H4 (cell line): ENCODE measurements around the gene FASTKD3. TPM values are rescaled to one million over a fixed set of nuclear protein-coding genes. Genes with fewer than 3 reads are reported as not detected.
A peak's percentile ranks its signal among the peaks of the same experiment; 100 is the strongest.

Source experiments
- DNase-seq: peaks from one replicate; pipeline ENCODE4 v3.0.0-alpha.2; 2015; ENCODE audit warnings: low spot score
- total RNA-seq: library from RNA; depleted of rRNA; stranded (reverse); fragments of >200 nt; shearing (Covaris generic); gene quantifications from 2 replicates; pipeline ENCODE4 v1.2.3, GENCODE V29; 2014

Gene FASTKD3
- total RNA-seq, 1 experiment from 2014 or later: 34.4 TPM

DNA sequence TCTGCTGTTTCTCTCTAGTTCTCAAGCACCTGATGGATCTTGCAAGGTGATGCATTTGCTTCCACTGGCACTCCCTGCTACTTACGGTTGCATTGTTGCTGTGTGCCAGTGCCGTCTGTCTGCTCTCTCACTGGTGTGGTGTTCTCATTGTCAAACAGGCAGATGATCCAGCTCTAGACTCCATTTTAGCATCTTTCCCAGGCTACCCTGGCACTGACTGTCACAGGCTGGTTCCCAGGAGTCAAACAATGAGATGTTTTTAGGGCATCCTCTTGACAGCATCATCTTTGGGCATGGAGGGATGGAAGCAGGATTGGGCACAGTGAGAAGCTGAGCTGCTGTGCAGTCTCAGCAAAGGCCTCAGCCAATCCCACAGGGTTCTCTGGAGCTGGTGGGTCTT lies 13.0 kb upstream of the FASTKD3 start:
- no peak for DNase-seq

DNA sequence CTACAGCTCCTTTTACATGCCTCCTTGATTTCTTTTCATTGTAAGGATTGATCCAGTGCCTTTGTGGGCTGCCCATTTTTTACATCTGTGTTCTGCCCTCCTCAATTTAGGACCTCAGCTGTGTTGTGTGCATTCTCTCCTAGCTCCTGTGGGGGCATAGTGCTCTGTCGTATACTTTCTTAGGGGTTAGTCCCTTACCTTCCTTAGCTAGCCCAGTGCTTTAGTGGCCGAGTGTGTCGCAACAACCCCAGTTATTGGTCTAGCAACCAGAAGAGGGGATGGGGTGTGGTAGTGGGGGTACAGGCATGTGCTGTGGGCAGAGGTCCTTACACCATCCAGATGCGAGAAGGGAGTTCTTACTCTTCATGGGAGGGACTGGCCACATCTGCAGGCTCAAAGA lies 12.3 kb upstream of the FASTKD3 start:
- DNase-seq: no peak

DNA sequence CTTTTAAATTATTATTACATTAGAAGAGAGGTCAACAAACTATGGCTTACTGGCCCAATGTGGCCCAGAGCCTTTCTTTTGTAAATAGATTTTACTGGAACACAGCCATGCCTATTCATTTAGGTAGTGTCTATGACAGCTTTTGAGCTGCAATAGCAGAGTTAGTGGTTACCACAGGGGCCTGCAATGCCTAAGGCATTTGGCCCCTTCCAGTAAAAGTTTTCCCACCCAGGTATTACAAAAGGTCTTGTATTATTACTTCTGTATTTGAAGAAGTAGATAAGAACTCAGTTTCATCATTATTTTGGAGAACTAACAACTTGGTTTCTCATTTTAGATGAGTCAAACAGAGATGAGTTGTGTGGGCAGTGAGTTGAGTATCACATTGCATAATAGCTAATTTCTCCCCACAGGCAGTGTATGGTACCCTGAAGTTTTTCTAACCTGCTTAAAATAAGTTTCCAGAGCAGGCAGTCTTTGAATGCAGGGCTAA lies 9.6 kb upstream of the FASTKD3 start:
- no peak for DNase-seq

DNA sequence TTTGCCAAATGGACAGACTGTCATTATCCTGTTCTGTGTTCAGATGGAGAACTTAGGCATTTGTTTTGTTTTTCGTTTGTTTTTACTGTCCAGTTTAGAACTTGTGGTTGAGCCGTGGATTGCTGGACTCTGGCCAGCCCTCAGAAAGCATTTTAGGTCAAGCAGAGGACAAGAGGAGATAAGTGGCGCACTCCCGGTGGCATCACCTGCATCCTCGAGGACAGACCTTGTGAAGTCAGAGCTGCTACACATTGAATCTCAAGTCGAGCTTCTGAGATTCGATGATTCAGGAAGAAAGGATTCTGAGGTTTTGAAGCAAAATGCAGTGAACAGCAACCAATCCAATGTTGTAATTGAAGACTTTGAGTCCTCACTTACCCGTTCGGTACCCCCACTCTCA lies 9.0 kb upstream of the FASTKD3 start:
- no peak for DNase-seq

DNA sequence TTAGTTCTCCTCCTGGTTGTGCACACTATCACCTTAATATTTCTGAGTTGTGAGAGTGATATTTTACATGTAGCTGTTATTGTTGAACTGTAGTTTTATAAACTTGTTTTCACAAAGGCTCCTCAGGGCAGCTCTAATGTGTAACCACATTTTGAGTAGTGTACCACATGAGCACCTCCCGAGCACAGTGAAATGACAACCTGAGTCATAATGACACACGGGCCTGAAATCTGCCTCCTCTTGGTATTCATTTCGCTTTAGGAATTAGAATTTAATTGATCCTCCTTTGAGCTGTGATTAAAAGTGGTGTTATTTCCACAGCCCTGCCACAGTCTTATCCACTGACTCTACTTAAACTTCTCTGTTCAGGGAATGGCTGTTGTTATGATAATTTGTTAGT lies 8.0 kb upstream of the FASTKD3 start:
- DNase-seq: peak; percentile 40

DNA sequence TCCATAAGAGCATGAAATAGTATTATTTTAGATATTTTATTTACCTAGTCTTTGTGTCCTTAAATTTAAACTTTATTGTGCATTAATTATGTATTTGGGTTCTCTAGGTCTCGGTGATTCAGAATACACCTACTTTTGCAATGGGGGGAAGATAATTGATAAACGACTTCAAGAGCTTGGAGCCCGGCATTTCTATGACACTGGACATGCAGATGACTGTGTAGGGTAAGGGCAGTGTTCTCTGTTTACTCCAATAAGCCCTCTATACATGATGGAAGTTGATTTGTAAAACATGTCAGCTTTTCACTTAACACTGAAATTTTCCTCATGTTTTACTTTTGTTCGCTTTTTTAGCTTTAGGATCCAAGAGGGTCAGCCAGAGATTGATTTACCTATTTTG lies 6.3 kb upstream of the FASTKD3 start:
- no peak for DNase-seq

DNA sequence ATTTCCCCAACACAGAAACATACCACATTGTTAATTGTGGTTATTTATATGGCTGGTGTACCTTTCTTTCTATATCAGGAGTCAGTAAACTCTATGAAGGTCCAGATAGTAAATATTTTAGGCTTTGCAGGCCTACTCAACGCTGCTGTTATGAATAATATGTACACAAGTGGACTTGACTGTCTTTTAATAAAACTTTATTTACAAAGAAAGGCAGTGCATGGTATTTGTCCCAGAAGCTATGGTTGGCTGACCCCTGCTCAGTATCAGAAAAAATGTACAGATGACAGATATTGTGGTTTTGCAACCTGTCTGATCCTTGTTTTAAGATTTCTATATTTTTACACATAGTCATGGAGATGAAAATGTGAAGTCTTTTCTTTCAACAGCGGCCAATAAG lies 5.8 kb upstream of the FASTKD3 start:
- no peak for DNase-seq

DNA sequence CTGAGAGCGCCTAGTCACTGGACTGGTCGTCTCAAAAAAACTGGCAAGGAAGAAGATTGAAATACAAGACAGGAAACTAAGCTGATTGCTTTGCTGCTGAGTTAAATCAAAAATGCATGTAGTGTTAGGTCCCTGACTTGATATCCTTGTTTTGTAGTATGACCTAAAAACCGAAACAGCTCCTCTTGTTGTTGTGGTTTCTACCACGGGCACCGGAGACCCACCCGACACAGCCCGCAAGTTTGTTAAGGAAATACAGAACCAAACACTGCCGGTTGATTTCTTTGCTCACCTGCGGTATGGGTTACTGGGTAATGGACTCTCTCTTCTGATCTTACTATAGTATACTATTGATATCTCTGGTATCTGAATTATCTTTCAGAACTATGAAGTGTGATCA lies 4.4 kb upstream of the FASTKD3 start:
- DNase-seq: no peak

DNA sequence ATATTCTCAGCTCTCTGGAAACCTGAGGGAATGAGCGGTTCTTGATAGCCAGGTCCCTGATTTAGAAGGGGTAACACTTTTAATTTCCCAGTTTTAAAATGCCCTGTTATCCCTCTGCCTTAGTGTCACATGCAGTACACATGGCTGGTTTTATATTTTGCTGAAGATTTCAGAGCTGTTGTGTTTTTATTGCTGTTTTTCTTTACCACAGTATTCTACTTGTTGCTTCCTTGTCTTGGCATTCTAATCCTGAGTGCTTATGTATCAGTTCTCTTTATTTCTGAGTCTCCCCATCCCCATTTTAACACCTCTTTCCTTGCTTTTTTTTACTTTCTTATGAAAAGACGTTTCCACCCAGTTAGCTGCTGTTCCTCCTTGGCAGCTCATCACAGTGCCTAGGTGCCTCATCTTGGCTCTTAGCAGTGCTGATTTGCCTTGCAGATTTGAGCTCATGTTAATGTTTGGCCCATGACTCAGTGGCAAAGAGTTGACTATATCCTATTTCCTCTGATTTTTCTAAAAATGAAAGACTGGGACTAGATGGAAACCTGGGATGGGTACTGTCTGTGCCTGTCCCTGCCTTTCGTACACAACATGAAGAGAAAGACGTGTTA lies 3.8 kb upstream of the FASTKD3 start:
- no peak for DNase-seq

DNA sequence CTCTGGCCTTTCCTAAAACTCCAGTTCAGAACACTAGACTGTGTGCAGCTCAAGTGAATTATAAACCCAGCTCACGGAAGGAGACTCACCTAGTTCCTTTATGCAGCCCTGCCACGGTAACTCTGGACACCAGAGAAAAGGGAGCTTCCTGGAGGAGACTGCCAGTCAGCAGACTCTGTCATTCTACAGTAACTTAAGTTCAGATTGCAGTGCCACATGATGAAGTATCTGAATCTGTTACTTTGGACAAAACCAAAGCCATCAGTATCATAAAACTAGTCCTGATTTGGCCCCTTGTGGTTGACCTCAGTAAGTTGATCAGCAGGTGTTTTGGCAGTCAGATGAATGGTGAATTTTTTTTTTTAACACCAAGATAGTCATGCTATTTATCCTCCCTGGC lies 2.8 kb upstream of the FASTKD3 start:
- DNase-seq: no peak

DNA sequence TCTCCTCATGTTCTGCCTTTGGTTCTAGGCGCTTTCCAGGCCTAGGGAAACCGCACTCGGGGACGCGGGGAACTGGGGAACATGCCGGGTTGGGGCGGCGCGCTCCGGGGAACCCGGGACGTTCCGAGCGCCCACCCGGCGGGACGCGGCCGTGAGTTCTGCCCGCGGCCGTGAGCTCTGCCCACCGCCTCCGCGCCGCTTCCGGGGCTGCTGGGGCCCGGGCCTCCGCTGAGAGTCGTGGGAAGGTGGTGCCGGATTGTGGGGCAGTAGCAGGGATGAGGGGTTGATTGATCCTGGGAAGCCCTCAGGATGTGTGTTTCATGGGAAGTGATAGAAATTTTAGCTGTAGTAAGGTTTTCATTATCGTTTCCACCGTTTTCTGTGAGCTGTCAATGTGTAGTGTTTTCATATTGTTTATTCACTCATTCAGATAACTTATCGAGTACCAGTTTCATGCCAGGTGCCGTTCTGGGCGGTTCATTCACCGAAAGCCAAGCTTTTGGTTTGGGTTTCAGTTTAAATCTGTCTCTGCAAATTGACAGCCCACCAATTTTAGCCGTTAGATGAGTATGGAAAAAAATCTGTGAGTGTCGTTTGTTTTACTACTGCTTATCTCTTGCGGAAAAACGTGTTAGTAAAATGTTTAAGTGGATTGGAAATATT lies 774 bp upstream of the FASTKD3 start:
- no peak for DNase-seq

DNA sequence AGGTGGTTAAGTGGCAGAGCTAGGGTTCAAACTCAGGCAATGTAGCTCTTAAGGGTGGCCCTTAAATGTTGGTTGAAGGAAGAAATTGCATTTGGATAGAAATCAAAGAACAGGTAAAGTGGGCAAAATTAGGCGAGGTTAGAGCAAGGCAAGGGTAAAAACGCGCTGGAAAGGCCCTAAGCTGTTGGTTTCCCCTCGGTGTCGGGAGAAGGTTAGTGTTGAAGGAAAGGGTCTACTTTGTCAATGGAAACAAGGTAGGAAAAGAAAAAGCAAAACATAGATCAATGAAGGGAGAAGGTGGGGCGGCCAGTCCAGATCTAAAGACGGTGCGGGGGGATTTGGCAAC lies 431 bp downstream of the FASTKD3 start:
- no peak for DNase-seq

DNA sequence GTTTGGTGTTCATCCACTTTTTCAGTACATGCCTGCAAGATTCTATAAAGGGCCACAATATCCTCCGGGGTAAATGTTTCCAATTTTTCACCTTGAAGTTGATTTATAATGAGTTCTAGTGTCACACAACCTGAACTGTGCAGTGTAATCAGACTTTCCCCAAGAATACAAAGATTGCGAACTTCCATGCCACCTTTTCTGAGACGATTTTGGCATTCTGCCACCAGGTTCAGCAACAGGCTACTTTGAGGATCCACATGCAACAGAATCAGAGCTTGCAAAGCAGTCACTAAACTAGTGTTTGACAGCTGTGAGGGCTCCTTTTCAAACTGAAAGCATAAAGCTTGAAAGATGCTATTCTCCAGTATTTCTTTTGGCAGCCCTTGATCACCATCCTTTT lies 1.6 kb downstream of the FASTKD3 start:
- DNase-seq: no peak

DNA sequence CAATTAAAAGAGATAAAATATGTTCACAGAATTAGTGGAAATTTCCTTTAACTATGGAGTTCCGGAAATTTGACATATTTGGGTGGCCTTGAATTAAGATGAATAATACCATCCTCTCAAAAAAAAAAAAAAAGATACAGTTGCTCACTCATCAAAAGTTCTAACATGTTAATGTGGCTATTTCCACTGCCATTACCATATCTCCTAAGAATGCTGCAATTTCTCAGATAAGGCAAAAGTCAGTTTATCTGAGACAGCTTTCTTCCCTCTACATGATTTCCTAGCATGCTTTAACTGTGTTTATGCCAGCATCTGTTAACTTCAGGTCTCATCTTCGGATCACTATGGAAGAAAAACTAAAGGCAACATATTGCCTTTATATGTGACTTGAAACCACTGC lies 2.6 kb downstream of the FASTKD3 start:
- no peak for DNase-seq

DNA sequence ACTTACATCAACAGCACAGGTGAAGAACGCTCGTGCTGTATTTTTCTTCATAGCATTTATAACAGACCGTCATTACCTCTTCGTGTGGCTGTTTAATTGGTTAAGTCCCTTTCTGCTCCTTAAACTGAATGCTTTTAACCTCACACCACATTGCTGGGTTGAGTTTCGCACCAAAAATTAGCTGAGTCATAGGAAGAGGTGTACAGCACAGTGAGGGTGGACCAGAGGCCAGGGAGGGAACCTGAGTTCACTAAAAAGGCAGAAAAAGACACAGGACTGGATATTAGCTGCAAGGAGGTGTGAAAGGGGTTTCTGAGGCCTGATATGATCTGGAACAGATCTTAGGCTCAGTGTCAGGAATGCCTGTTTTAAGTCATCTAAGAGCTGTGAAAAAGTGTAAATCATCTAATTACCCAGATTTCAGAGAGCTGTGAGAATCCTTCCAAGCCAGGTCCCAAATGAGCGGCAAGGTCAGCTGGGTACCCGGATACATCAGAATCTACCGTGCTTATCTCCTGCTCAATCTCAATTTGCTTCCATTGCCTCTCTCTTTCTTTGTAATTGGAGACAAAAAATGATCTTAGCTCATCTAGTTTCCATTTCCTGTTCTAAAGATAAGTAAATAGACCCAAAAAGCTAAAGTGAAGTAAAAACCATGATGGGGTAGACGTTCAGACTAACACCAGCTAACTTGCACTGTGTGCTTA lies 10.8 kb downstream of the FASTKD3 start:
- peak; percentile 41 for DNase-seq

DNA sequence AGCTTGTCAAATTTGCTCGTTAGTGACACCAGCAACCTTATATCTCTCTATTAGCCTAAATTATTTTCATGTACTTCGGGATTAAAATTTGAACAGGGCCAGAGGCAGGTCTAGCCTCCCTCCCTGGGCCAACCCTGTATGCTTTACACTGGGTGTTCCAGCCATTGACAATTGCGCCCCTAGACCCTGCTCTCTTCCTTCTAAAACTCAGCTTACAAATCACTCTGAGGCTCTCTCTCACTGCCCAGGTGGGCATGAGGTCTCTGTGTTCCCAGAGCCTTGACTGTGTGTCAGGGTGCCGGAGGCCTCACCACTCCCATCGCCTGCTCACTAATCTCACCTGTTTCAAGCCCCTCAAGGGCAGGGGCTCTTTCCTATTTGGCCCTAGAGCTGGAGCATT lies 11.5 kb downstream of the FASTKD3 start:
- DNase-seq: no peak

DNA sequence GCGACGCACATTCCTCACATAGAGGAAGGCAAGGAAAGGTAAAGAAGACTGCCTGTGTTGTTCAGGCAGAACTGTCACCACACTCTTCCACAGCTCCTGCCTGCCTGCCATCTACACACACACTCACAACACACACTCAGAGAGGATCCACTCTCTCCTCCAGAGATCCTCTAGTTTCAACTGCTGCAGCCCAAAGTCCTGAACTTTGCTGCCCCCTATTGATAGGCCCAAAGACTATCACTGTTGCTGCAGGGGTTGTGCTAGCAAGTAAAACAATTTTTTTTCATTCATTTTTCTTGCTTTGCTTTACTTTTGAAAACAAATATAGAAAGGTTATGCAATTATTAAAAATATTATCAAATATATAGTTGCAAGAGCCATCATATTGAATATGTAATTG lies 12.0 kb downstream of the FASTKD3 start:
- peak; percentile 58 for DNase-seq

DNA sequence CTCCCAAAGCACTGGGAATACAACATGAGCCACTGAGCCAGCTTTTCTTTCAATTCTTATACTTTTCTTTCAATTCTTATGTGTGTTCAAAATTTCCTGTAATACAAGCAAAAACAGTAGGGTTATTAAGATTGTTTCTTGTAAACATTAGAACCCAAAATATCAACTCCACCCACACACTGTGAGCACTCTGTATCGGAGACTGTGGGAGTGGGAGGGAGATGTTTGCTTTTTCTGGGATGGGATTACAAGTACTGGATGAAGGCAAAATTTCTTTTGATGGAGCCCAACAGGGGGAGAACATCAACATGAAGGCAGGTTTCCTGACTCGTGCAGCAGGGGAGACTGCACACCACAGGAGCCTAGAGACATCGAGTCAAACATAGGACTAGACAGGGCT lies 13.2 kb downstream of the FASTKD3 start:
- no peak for DNase-seq

DNA sequence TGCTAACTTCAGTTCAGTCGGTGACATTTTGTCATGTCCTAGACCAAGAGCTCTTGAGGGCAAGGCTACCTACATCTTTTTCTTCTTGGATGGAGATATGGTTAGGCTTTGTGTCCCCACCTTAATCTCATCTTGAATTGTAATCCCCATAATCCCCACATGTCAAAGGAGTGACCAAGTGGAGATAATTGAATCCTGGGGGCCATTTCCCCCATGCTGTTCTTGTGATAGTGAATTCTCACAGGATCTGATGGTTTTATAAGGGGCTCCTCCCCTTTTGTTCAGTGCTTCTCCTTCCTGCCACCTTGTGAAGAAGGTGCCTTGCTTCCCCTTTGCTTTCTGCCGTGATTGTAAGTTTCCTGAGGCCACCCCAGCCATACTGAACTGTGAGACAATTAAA lies 15.8 kb downstream of the FASTKD3 start:
- DNase-seq: no peak

DNA sequence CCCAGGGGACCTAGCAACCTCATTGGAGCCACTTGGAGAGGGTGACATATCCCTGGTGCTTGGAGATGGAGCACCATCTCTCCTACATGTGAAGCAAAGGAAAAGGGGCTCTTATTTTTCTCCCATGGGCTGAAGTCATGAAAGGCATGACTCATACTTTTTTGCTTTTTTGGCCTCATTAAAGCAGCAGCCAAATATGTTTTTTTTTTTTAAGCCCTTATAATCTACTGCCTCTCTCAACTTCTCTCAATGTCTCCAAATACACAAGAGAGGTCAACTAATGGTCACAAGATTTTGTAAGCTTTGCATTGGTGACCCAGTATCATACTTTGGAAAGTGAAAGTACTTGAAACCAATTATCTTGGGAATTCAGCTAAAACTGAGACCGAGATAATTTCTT lies 16.3 kb downstream of the FASTKD3 start:
- DNase-seq: no peak

DNA sequence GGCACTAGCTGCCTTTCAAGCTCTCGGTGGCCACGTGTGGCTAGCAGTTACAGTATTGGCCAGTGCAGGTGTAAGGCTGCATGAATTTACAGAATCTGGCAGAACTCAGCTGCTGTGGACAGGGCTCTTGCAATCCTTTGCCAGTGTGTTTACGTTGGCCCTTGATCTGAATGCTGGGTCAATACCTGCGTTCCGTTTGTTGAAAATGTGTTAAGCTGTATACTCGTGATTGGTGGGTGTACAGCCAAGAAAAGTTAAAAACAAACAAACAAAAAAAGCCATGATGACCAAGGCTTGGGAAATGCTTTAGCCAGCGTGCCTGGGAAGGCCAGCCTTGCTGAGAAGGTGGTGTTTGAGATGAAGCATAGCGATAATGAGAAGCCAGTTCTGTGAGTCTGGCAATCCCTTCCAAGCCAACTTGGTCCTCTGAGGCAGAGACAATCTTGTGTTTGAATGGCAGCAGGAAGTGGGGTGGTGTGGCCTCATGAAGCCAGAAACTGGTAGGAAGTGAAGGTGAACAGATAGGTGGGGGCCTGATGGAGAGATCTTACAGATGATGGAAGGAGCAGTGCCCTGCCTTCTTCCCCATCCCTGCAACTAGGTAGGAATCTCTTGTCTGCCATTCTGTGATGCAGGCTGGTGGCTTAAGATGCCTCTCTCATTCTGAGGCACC lies 17.1 kb downstream of the FASTKD3 start:
- DNase-seq: no peak

DNA sequence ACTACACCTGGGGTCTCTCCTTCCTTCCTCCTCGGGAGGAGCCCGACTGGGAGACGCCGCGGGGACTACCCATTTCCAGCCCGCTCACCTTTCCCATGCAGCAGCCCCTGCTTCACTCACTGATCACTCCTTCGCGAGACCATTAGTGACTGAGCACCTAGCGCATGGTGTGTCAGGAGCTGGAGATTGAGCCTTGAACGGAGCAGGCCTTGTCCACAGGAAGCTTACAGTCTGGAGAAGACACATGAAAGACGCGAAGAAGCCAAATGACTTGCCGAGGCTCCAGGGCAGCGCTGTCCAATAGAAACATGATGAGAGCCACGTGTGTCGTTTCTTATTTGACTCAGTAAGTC lies 17.6 kb downstream of the FASTKD3 start:
- no peak for DNase-seq
